ENCODE measurements around the gene MTR.

GRCh38 chr1:236844499-236845271 is 49.6 kb downstream of the MTR start:
- TF ChIP-seq CTCF (IDR thresholded peaks at IDR 0.05; ENCODE audit: insufficient read depth, low read depth, low read length) (no peak), EZH2 (IDR thresholded peaks at IDR 0.05; ENCODE audit: insufficient read depth, low read length) (no peak)
